Measurements from ENCODE around the gene MTHFR.

Gene MTHFR

DNA sequence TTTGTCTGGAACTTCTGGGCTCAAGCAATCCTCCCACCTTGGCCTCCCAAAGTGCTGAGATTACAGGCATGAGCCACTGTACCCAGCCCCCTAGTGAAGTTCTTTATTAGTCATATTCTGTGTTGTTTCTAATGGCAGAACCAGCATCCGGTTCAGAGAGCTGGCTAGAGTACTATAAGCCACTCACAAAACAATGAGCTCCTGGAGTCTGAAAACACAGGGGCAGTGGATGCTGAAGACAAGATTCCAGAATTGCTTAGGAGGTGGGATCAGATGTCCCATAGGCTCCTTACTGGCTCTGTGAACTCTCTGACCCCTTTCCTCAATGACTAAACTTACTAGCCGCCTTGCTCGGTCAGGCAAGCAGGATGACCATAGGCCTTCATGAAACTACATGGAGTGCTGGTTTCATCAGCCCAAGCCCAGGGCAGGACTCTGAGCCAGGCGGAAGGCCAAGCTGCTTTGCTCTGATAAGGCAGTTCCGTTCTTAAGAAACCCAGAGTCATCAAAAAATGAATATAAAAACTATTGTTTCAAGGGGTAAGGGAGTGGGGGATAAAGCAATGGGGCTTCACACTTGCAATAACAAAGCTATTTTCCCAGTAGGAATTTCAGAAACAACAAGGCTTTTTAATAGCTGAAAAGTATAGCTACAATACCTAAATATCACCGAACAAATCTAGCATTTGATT, 8.1 kb downstream of the MTHFR start:
- DNase-seq (ENCODE audit: low read depth): peak; percentile 56

- DNase-seq (ENCODE audit: low read depth): peak; percentile 46
These were observed 9.5 kb downstream of the MTHFR start for GRCh38 chr1:11796036-11796828.

DNA sequence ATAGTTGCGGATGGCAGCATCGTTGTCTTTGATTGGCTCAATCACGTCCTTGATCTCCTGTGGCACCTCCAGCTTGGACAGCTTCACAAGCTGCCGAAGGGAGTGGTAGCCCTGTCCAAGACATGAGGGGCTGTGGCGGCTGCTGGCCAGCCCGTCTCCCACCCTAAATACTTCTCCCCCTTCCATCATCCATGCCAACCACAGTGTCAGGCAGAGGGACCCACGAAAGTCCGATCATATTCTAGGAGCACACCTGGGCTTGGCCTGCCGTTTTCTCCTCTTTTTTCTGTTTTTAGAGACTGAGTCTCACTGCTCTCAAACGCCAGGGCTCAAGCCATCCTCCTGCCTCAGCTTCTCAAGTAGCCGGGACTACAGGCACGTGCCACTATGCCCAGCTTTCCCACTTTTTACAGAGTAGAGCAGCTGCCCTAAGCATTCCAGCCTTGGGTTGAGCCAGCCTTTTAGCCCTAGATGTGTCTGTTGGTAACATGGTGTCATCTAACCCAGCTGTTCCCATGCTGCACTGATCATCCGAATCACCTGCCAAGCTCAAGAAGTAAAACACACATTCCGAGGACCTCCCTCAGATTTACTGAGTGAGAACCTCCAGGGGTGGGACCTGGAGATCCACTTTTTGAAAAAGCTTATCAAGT, 10.4 kb downstream of the MTHFR start:
- DNase-seq (ENCODE audit: low read depth): no peak

GRCh38 chr1:11794446-11795237, 11.1 kb downstream of the MTHFR start:
- no peak for DNase-seq (ENCODE audit: low read depth)

DNA sequence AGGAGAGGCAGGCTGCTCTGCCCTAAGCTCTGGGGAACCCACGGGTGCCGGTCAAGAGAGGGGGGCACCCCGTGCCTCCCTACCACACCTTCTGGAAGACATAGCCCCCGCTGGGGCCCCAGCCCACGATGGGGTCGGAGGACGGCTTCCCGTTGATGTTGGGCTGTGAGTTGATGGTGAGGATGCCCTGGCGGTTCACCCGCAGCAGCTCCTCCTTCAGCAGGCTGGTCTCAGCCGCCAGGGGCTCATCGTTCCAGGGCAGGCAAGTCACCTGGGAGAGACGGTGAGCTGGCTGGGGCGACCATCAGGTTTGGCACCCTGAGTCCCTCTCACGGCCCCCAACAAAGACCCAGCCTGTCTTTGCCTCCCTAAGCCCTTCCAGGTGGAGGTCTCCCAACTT, 11.9 kb downstream of the MTHFR start:
- DNase-seq (ENCODE audit: low read depth): no peak

GRCh38 chr1:11792106-11792505, 13.7 kb downstream of the MTHFR start:
- no peak for DNase-seq (ENCODE audit: low read depth)

DNA sequence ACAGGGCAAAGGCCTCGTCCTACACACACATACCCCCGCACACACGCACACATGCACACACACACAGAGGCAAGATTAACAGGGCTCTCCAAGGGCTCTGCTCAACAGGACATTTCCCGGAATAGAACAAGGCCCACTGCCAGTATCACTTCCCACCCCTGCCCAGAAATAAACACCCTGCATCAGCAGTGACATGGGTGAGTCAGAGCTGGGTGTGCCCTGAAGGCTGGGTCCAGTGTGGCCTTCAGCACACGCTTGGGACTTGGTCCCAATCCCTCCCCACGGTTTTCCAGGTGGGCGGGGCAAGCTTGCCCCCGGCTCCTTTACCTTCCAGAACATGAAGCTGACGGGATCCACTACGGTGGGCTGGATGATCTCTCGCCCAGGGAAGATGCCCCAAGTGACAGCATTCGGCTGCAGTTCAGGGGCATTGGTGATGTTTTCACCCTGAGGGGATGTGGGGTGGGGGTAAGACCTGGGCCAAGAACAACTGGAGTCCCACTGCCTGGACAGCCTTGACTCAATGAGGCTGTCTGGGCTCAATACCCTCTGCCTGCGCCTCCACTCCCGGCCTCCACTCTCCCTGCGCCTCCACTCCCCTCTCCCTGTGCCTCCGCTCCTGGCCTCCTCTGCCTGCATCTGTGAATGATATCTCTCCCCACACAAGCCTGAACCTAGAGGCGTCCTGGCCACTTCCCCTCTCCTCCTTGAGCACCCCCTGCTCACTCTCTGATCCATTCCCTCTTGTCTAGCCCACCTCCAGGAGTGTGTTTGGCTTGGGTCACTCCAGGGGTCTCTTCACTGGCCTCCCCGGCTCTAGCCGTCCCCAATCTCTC, 14.7 kb downstream of the MTHFR start:
- DNase-seq (ENCODE audit: low read depth): peak; percentile 78

DNA sequence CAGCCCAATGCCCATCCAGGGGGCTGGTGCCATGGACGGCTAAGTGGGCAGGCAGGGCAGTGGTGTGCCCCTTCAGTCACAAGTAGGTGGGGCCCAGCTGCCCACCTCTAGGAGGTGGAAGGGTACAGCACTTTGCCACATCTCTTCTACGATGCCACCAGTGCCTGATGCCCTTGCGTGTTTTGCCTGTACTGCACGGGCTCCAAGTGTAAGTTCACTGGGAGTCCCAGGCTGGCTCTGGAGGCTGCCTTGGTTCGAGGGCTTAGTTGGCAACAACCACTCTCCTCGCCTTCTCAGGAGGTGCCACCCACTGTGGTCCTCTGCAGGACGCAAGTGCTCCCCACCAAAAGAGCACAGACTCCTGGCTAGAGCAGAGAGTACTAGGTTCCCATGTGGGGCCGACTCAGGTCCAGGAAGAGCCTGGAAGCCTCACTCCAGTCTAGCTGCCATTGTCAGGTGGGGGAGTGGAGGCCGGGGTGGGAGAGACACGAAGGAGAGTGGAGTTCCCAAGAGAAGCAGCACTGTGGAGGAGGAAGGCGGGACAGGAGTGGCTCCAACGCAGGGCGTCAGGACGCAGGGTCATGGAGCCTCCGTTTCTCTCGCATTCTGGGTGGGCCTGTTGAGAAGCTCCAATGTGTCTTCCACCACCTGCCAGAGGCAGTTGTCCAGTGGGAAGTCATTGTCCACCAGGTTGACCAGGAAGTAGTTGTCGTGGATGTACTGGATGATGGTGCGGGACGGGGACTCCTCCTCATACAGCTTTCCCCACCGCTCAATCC, 15.5 kb downstream of the MTHFR start:
- no peak for DNase-seq (ENCODE audit: low read depth)

DNA sequence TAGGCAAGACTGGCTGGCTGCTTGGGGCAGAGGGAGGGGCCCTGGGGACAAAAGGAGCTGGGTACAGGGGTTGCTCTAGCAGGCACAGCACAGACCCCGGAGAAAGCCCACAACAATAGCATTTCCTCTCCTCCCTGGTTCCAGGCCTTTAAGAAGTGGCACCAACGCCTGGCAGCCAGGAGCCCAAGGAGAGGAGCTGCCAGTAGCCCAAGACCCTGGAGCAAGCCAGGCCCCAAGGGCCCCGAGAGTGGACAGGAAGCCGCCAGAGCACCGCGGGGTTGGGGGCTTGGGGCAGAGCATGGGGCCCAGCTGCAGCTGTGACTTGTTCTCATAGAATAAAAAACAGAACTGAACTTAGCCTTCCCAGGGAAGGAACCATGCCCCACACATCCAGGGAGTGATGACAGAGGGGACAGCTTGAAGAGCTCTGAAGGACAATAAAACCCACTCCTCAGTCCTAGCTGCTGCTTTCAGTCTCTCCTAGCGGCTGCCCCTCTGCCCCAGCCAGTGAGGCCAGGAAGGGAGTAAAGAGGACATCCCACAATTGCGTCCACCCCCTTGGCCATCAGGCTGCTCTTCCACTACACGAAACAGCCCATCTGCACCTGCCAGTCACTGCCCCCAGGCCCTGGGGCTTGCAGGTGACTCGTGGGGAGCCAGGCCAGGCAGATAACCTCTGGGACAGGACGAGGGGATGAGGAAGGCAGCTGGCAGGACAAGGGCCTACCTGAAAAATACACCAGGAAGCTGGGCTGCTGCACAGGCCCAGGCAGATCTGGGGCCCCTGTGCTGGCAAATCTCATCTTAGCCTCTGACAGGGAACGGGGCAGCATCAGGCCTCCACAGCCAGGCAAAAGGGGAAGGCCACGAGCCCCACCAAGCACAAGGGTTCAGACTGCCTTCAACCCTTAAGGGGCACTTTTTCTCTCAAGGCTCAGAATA, 16.4 kb downstream of the MTHFR start:
- DNase-seq (ENCODE audit: low read depth): no peak

GRCh38 chr1:11788549-11789053, 17.2 kb downstream of the MTHFR start:
- no peak for DNase-seq (ENCODE audit: low read depth)

GRCh38 chr1:11787804-11788436, 17.8 kb downstream of the MTHFR start:
- DNase-seq (ENCODE audit: low read depth): no peak

- peak; percentile 53 for DNase-seq (ENCODE audit: low read depth)
These were observed 18.4 kb downstream of the MTHFR start for GRCh38 chr1:11787251-11787803.

DNA sequence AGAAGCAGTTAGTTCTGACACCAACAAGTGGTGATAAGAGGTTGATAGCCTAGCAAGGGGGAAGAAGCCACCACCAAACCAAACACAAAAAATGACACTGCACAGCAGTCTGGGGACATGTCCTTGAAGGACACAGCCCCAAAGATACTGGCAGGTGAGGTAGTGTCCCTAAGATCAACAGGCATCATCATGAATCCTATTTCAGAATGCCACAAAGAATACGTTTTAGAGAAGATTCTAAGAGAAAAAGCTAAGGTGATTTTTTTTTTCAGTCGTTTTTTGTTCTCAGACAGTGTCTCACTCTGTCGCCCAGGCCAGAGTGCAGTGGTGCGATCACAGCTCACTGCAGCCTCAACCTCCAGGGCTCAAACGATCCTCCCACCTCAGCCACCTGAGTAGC, 19.6 kb downstream of the MTHFR start:
- DNase-seq (ENCODE audit: low read depth): no peak

GRCh38 chr1:11784993-11785769, 20.6 kb downstream of the MTHFR start:
- peak; percentile 52 for DNase-seq (ENCODE audit: low read depth)

- no peak for DNase-seq (ENCODE audit: low read depth)
These were observed 21.3 kb downstream of the MTHFR start for GRCh38 chr1:11784256-11784992.

DNA sequence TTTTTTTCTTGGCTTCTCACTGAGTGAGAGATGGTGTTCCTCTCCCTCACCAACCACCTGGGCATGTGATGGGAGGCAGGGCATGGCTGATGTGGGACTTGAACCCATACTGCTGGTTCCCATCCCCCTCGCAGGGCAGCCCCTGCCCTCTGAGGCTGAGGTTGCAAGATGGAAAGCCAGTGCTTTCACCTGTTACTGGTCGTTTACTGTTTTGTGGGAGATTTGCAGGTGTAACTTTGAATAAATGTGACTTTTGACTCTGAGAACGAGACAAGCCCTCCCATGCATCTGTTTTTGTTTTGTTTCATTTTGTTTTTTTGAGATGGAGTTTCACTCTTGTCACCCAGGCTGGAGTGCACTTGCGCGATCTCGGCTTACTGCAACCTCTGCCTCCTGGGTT, 22.2 kb downstream of the MTHFR start:
- no peak for DNase-seq (ENCODE audit: low read depth)

All from iris pigment epithelial cell (primary cell).